GM23248 (cell line): ENCODE results near the gene MICAL1. TPM values are rescaled to one million over a fixed set of nuclear protein-coding genes. Genes with fewer than 3 reads are reported as not detected.
A peak's percentile ranks its signal among the peaks of the same experiment; 100 is the strongest.

Experiments used
- DNase-seq: peaks from one replicate; pipeline ENCODE4 v3.0.0-alpha.2; 2015
- H2AFZ ChIP-seq: fragments of 200-600 bp; sonication (generic); 2 replicates; pipeline ENCODE4 v1.6.1; 2016; ENCODE audit warnings: antibody characterized with exemption
- H3F3A ChIP-seq: fragments of 200-600 bp; sonication (generic); 2 replicates; pipeline ENCODE4 v1.6.1; 2016; ENCODE audit warnings: mild to moderate bottlenecking, antibody characterized with exemption, mixed run types; ENCODE audit not compliant: insufficient read depth
- H3K27ac ChIP-seq: fragments of 200-600 bp; sonication (generic); 2 replicates; pipeline ENCODE4 v1.5.1; 2016; ENCODE audit warnings: mild to moderate bottlenecking
- H3K27me3 ChIP-seq: fragments of 200-600 bp; sonication (generic); replicated peaks from 2 replicates; pipeline ENCODE4 v1.6.1; 2016; ENCODE audit warnings: mild to moderate bottlenecking; ENCODE audit not compliant: insufficient read depth
- H3K36me3 ChIP-seq: fragments of 200-600 bp; sonication (generic); 2 replicates; pipeline ENCODE4 v1.6.1; 2016; ENCODE audit warnings: low read depth, mild to moderate bottlenecking
- H3K4me1 ChIP-seq: fragments of 200-600 bp; sonication (generic); 2 replicates; pipeline ENCODE4 v1.6.1; 2016; ENCODE audit warnings: mild to moderate bottlenecking; ENCODE audit not compliant: insufficient read depth
- H3K4me2 ChIP-seq: fragments of 200-600 bp; sonication (generic); one replicate; pipeline ENCODE4 v1.6.1; 2016; ENCODE audit warnings: mild to moderate bottlenecking; ENCODE audit not compliant: unreplicated experiment
- H3K4me3 ChIP-seq: fragments of 200-600 bp; sonication (generic); 2 replicates; pipeline ENCODE4 v1.5.1; 2016; ENCODE audit warnings: mild to moderate bottlenecking
- H3K79me2 ChIP-seq: fragments of 200-600 bp; sonication (generic); 2 replicates; pipeline ENCODE4 v1.6.1; 2016; ENCODE audit warnings: mild to moderate bottlenecking; ENCODE audit not compliant: insufficient read depth
- H3K9ac ChIP-seq: fragments of 200-600 bp; sonication (generic); 2 replicates; pipeline ENCODE4 v1.6.1; 2016; ENCODE audit warnings: mild to moderate bottlenecking
- H3K9me2 ChIP-seq: fragments of 200-600 bp; sonication (generic); 2 replicates; pipeline ENCODE4 v1.6.1; 2016; ENCODE audit warnings: mixed run types, mild to moderate bottlenecking, moderate library complexity; ENCODE audit not compliant: insufficient read depth
- H3K9me3 ChIP-seq: fragments of 200-600 bp; sonication (generic); one replicate; pipeline ENCODE4 v1.6.1; 2017; ENCODE audit warnings: low read depth
- H4K20me1 ChIP-seq: fragments of 200-600 bp; sonication (generic); 2 replicates; pipeline ENCODE4 v1.6.0; 2016; ENCODE audit not compliant: insufficient read depth
- EZH2 ChIP-seq: fragments of 200-600 bp; sonication (generic); IDR thresholded peaks from 2 replicates; pipeline ENCODE4 v1.6.1; 2018; ENCODE audit warnings: antibody characterized with exemption, mild to moderate bottlenecking; ENCODE audit not compliant: insufficient read depth, poor library complexity, severe bottlenecking
- EZH2phosphoT487 ChIP-seq: fragments of 200-600 bp; sonication (generic); IDR thresholded peaks from 2 replicates; pipeline ENCODE4 v1.6.1; 2018; ENCODE audit warnings: antibody characterized with exemption, moderate library complexity, mild to moderate bottlenecking, low read depth; ENCODE audit not compliant: insufficient read depth
- WGBS, 2 experiments: methylation state at CpG; one replicate each; pipeline ENCODE4 v1.1.6; 2015 to 2017; ENCODE audit warnings: low lambda C conversion rate in 2 of 2, low coverage in 1 of 2; ENCODE audit errors: missing lambda C conversion rate in 2 of 2; 5-methylcytosine and 5-hydroxymethylcytosine counted together
- in situ Hi-C: fragments of 300-500 bp; cut with MboI; formaldehyde crosslinking; loops from 2 replicates; pipeline ENCODE4 v1.15.0; 2020
- polyA plus RNA-seq: library from polyadenylated mRNA; unstranded; fragments of >200 nt; fragmentation: Nextera tagmentation; extraction: Ambion mirVana; gene quantifications from 2 replicates; pipeline ENCODE4 v1.2.1, GENCODE V29; 2016
- total RNA-seq: library from RNA; depleted of rRNA; stranded (reverse); fragments of >200 nt; shearing (Covaris generic); gene quantifications from 2 replicates; pipeline ENCODE4 v1.2.3, GENCODE V29; 2014

MICAL1 gene
- total and polyA plus RNA-seq, 2 experiments from 2014 or later: 26.1 to 57.8 TPM

- no peaks in the 10 kb centered on the region for H3K9me2 ChIP-seq
- H3K9ac ChIP-seq: peak overlapping the region; percentile 91
- no peaks in the 10 kb centered on the region for H3K27me3 ChIP-seq
- H3K79me2 ChIP-seq: peaks cover 18% of the 10 kb centered on the region; the same call in 1 of the 2 replicates
- peak overlapping the region; percentile 82 for H2AFZ ChIP-seq
- DNase-seq: peak; percentile 54
- no peaks in the 10 kb centered on the region for H3K9me3 ChIP-seq
- H3K4me3 ChIP-seq: peak overlapping the region; percentile 83
- TF ChIP-seq EZH2phosphoT487 (no peak), EZH2 (no peak)
- peaks cover 18% of the 10 kb centered on the region for H3F3A ChIP-seq
- H4K20me1 ChIP-seq: no peaks in the 10 kb centered on the region
- WGBS, 2 experiments: 82 to 84% methylated on average over 24 to 27 of the region's 27 CpGs
- peaks cover 7% of the 10 kb centered on the region; the same call in 1 of the 2 replicates for H3K36me3 ChIP-seq
- in situ Hi-C loops: no loop called here
- peak overlapping the region; percentile 41 for H3K27ac ChIP-seq
- peak overlapping the region; percentile 63 for H3K4me2 ChIP-seq
- peaks cover 21% of the 10 kb centered on the region for H3K4me1 ChIP-seq
These were observed 1.7 kb downstream of the MICAL1 start for GRCh38 chr6:109453594-109454495.

- Histone ChIP-seq H3K9ac (no peak overlapping the region), H3K27ac (no peak overlapping the region), H3F3A (peaks cover 17% of the 10 kb centered on the region), H3K79me2 (peaks cover 18% of the 10 kb centered on the region; the same call in 1 of the 2 replicates), H3K4me2 (no peak overlapping the region), H3K36me3 (peaks cover 7% of the 10 kb centered on the region; the same call in 1 of the 2 replicates), H3K9me3 (no peaks in the 10 kb centered on the region), H3K4me1 (peaks cover 18% of the 10 kb centered on the region), H2AFZ (no peak overlapping the region), H3K4me3 (no peak overlapping the region), H4K20me1 (no peaks in the 10 kb centered on the region), H3K9me2 (no peaks in the 10 kb centered on the region), H3K27me3 (no peaks in the 10 kb centered on the region)
- TF ChIP-seq EZH2 (no peak), EZH2phosphoT487 (no peak)
- WGBS, 2 experiments: 88 to 94% methylated on average over 2 of the region's 2 CpGs
- in situ Hi-C loops: no loop called here
- no peak for DNase-seq
These were observed 2.4 kb downstream of the MICAL1 start for GRCh38 chr6:109453156-109453555.

DNA sequence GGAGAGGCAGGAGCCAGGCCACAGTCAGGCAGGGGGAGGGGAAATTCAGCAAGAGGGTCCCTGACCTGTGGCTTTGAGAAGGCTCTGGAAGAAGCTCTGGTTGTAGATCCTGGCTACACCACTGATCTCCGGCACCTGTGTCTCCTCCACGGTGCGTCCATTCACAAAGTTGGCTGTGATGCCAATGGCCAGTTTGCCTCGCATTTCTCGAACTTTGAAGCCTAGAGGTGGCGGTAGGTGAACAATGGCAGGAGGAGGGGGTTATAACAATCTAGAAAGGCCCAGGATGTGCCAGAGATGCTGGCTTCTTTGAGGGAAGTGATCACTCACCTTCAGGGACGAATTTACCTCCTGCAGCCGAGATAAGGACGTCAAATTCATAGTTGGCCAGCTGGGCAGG, 3.4 kb downstream of the MICAL1 start:
- Histone ChIP-seq H3K27ac (no peak overlapping the region), H3K4me1 (peaks cover 9% of the 10 kb centered on the region), H4K20me1 (no peaks in the 10 kb centered on the region), H3K36me3 (peaks cover 7% of the 10 kb centered on the region; the same call in 1 of the 2 replicates), H3K27me3 (no peaks in the 10 kb centered on the region), H3K9me3 (no peaks in the 10 kb centered on the region), H3K79me2 (peaks cover 18% of the 10 kb centered on the region; the same call in 1 of the 2 replicates), H3K4me3 (no peak overlapping the region), H3K4me2 (no peak overlapping the region), H3K9me2 (no peaks in the 10 kb centered on the region), H3F3A (peaks cover 8% of the 10 kb centered on the region), H2AFZ (no peak overlapping the region), H3K9ac (no peak overlapping the region)
- DNase-seq: no peak
- no peak for TF ChIP-seq EZH2phosphoT487
- no peak for TF ChIP-seq EZH2
- WGBS, 2 experiments: 98 to 99% methylated on average over 9 of the region's 9 CpGs
- in situ Hi-C loops: no loop called here

DNA sequence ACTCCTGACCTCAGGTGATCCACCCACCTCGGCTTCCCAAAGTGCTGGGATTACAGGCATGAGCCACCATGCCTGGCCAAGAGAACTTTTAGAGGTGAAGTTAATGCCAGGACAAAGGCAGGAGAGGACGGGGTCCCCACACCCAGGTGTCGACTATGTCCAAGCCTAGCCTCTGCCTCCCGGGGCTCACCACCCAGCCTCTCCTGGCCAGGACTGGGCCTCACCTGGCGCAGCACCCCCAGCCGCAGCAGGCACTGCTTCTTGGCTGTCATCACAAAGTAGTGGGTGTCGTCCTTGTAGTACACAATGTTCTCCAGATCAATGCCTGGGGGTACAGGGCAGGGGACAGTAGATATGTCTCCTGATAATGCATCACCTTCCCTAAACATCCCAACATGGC, 4.2 kb downstream of the MICAL1 start:
- TF ChIP-seq EZH2: no peak
- TF ChIP-seq EZH2phosphoT487: no peak
- H3K36me3 ChIP-seq: peaks cover 7% of the 10 kb centered on the region; the same call in 1 of the 2 replicates

More for the DNA sequence above, 4.2 kb downstream of the MICAL1 start:
- Histone ChIP-seq H3K4me3 (no peak overlapping the region), H3F3A (peaks cover 2% of the 10 kb centered on the region), H3K79me2 (peaks cover 18% of the 10 kb centered on the region; the same call in 1 of the 2 replicates), H3K4me2 (no peak overlapping the region), H4K20me1 (no peaks in the 10 kb centered on the region), H3K9ac (no peak overlapping the region), H3K4me1 (peaks cover 8% of the 10 kb centered on the region), H2AFZ (no peak overlapping the region), H3K27ac (no peak overlapping the region), H3K27me3 (no peaks in the 10 kb centered on the region), H3K9me3 (no peaks in the 10 kb centered on the region), H3K9me2 (no peaks in the 10 kb centered on the region)
- in situ Hi-C loops: no loop called here
- WGBS, 2 experiments: 92 to 98% methylated on average over 7 of the region's 7 CpGs
- DNase-seq: no peak
